Renal pelvis (tissue), 4 donors: ENCODE results near the gene PALB2. TPM values are rescaled to one million over a fixed set of nuclear protein-coding genes. Genes with fewer than 3 reads are reported as not detected.
"Not testable (repeated sequence)": the region's sequence is repeated elsewhere in the genome, so short reads cannot be mapped to it uniquely, and the experiment has no call there.

Experiments
- DNase-seq: peaks from one replicate; pipeline ENCODE4 v3.0.0-alpha.2; 2013
- polyA plus RNA-seq, 3 donors: library from polyadenylated mRNA; unstranded; fragments of 120-200 nt; gene quantifications; one replicate each; pipeline ENCODE4 v1.2.1, GENCODE V29; 2013; ENCODE audit not compliant: insufficient read length in 3 of 3

PALB2 gene
- polyA plus RNA-seq, 3 donors: 19.0 to 22.6 (median 20.0) TPM

GRCh38 chr16:23651943-23652468 is 10.9 kb upstream of the PALB2 start:
- no peak for DNase-seq

- no peak for DNase-seq
Observed at GRCh38 chr16:23650674-23651416, 9.7 kb upstream of the PALB2 start.

GRCh38 chr16:23642246-23642774 is 1.2 kb upstream of the PALB2 start:
- no peak for DNase-seq

GRCh38 chr16:23640615-23640930 is 537 bp downstream of the PALB2 start:
- no peak for DNase-seq

- DNase-seq: no peak
Observed at GRCh38 chr16:23635958-23636357, 5.2 kb downstream of the PALB2 start.

GRCh38 chr16:23634461-23635036 is 6.6 kb downstream of the PALB2 start:
- no peak for DNase-seq

GRCh38 chr16:23631874-23632273 is 9.2 kb downstream of the PALB2 start:
- DNase-seq: not testable (repeated sequence)

- DNase-seq: no peak
Observed at GRCh38 chr16:23629516-23629915, 11.6 kb downstream of the PALB2 start.

GRCh38 chr16:23624092-23624491 is 17.0 kb downstream of the PALB2 start:
- no peak for DNase-seq

GRCh38 chr16:23615805-23616204 is 25.3 kb downstream of the PALB2 start:
- no peak for DNase-seq

- no peak for DNase-seq
Observed at GRCh38 chr16:23611936-23612335, 29.2 kb downstream of the PALB2 start.

GRCh38 chr16:23610905-23611304 is 30.2 kb downstream of the PALB2 start:
- not testable (repeated sequence) for DNase-seq

GRCh38 chr16:23609929-23610328 is 31.2 kb downstream of the PALB2 start:
- DNase-seq: no peak

- DNase-seq: no peak
Observed at GRCh38 chr16:23608194-23608593, 32.9 kb downstream of the PALB2 start.

GRCh38 chr16:23607726-23608125 is 33.4 kb downstream of the PALB2 start:
- DNase-seq: no peak

GRCh38 chr16:23597003-23597756 is 43.9 kb downstream of the PALB2 start:
- DNase-seq: no peak

GRCh38 chr16:23595951-23596720 is 45.0 kb downstream of the PALB2 start, which contains the start of gene NDUFAB1:
NDUFAB1 (minus strand) TSS chr16:23596316; CDS start chr16:23596290, 26 bp downstream.
- peak; percentile 88 for DNase-seq

GRCh38 chr16:23595246-23595950 is 45.7 kb downstream of the PALB2 start:
- no peak for DNase-seq

- DNase-seq: no peak
Observed at GRCh38 chr16:23594186-23594585, 46.9 kb downstream of the PALB2 start.

- DNase-seq: no peak
Observed at GRCh38 chr16:23590181-23590580, 50.9 kb downstream of the PALB2 start.

GRCh38 chr16:23587726-23588125 is 53.4 kb downstream of the PALB2 start:
- DNase-seq: no peak
